ENCODE data around the gene GMCL1.
"Not testable (repeated sequence)": the region's sequence is repeated elsewhere in the genome, so short reads cannot be mapped to it uniquely, and the experiment has no call there.

The GMCL1 gene

DNA sequence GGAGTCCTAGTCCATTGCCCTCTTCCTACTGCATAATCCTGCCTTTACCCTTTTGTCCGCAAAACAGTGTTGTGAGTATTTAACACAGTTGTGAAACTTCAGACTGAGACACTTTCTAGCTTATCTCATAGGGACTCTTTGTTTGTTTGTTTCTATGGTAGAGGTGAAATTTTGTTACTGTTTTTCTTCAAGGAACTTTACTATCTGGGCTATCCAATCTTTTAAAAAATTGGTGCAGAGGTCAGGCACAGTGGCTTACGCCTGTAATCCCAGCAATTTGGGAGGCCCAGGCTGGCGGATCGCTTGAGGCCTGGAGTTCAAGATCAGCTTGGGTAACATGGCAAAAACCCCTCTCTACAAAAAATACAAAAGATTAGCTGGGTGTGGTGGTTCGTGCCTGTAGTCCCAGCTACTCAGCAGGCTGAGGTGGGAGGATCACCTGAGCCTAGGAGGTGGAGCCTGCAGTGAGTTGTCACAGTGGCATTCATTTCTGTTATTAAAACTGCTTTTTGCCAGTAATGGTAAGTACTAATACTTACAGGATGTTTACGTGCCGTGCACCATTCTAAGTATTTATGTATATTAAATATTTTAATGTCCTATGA, 18.8 kb downstream of the GMCL1 start:
- DNase-seq = no peak

DNA sequence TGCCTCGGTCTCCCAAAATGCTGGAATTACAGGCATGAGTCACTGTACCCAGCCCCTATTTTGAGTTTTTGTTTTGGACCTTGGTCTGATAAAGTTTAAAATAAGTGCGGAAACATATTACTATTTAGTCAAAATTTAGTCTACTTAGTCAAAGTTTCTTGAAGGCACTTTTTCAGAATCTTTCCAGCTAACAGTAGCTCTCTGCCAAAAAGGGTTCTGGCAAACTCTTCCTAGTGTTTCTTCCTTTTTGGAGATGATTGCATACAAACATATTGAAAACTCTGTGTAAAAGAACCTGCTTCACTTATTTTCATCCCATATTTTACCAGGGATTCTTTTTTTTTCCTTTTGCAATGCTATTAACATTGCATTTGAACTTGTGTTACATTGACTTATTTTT, 28.8 kb downstream of the GMCL1 start:
- DNase-seq = no peak

DNA sequence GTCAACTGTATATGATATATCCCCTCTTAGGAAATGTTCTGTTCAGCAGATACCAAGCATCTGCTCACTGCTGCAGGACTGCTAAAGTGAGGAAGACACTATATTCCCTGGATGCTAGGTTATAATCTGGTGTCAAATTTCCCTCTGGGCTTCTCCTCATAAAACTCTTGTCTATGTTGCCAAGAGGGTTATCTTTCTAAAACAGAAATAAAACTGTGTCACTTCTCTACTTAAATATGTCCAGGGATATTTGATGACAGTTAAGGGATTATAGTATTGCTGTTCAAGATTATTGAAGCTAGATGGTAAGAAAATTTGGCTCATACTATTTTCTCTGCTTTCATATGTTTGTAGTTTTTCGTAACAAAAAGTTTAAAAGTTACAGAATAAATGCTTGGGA, 33.8 kb downstream of the GMCL1 start:
- DNase-seq = no peak

DNA sequence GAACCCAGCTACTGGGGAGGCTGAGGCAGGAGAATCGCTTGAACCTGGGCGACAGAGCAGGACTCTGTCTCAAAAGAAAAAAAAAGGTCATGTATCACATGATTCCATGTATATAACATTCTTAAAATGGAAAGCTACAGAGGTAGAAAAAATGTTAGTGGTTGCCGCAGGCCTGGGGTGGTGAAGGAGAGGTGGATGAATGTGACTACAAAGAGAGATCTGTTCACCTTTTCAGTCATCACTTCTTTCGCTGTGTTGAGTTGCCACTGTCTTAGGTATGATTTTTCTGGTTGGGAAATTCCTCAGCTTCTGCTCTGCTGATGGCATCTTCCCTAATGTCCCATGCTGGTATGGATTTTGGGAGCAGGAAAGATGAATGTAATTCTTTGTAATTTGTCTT, 59.0 kb downstream of the GMCL1 start:
- no peak for DNase-seq

DNA sequence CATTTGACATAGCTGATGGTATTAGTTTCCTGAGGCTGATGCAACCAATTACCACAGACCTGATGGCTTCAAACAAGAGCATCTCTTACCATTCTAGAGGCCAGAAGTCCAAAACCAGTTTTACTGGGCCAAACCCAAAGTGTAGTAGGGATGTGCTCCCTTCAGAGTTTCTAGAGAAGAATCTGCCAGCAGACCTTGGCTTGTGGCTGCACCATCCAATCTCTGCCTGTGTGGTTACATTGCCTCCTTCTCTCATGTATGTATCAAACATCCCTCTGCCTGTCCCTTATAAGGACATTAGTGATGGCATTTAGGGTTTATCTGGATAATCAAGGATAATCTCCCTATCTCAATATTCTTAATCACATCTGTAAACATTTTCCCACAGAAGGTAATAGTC, 59.8 kb downstream of the GMCL1 start:
- DNase-seq = no peak

DNA sequence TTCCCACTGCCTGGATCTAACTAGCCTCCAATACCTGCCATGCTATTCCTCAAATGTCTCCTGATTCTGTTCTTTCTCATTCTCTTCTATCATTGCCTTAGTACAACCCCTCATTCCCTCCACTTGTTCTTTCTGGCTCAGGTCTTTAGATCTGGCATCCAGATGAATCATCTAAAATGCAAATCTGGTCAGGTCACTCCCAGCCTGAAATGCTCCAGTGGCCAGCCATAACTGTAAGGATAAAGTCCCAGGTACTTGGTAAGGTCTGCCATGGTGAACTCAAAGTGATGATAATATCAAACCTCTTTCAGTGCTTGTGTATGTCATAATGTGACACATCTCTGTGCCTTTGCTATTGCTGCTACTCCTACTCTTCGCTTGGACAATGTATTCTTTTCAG, 61.4 kb downstream of the GMCL1 start:
- no peak for DNase-seq

DNA sequence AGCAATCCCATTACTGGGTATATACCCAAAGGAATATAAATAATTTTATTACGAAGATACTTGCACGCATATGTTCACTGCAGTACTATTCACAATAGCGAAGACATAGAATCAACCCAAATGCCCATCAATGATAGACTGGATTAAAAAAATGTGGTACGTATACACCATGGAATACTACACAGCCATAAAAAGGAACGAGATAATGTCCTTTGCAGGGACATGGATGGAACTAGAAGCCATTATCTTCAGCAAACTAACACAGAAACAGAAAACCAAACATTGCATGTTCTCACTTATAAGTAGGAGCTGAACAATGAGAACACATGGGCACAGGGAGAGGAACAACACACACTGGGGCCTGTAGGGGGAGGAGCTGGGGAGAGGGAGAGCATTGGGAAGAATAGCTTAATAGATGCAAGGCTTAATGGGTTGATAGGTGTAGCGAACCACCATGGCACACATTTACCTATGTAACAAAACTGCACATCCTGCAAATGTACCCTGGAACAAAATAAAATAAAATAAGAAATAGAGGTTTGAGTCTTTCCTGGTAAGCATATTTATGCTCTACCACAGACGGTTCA, 63.5 kb downstream of the GMCL1 start:
- not testable (repeated sequence) for DNase-seq

DNA sequence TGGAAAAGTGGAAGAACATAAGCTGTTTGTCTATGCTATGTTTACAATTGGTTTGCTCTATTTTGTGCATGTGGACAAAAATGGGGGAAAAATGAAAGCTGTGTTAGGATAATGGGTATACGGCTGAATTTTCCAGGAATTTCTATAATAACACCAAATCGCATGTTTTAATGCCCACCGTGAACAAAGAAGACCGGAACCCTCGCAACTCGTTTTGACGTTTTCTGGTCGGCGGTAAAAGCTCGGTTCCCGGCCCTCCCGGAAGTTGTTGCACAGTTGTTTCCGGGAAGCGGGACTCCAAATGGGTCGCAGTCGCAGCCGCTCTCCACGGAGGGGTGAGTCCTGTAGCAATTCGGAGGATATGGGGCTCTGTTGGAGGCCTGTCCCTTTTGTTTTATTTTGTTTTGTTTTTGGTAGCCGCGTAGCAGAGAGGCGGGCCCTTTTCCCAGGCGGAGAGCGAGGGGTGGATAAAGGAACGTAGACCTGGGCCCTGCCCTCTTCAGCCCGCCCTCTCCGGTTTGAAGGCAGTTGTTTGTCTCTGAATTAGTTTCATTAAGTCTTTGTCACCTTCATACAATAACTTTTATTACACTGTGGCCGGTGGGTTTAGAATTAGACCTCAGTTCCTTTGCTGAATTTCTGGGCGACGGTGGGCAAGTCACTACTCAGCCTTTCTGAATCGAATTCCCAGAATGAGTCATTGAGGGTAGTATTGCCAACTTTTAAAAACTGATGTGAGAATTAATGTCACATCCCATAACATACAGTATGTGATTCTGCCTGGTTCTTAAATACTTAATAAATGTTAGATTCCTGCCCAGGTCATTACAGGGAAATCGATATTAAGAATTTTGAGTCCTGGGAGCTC, 64.5 kb downstream of the GMCL1 start, which contains the start of gene SNRNP27:
Gene SNRNP27, plus strand, starts transcription at position 273 of the 868 bp plus-strand sequence. Its CDS starts 29 bp downstream, at position 302.
- peak; percentile 92 for DNase-seq

DNA sequence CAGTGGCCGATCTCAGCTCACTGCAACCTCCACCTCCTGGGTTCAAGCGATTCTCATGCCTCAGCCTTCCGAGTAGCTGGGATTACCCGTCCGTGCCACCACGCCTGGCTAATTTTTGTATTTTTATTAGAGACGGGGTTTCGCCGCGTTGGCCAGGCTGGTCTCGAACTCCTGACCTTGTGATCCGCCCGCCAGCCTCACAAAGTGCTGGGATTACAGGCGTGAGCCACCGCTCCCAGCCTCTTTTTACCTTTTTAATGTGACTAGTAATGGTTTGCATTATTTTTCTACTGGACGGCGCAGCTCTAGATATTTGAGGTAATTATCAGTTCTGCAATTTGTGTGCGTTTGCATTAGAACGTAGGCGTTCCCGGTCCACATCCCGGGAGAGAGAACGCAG, 65.3 kb downstream of the GMCL1 start:
- not testable (repeated sequence) for DNase-seq

DNA sequence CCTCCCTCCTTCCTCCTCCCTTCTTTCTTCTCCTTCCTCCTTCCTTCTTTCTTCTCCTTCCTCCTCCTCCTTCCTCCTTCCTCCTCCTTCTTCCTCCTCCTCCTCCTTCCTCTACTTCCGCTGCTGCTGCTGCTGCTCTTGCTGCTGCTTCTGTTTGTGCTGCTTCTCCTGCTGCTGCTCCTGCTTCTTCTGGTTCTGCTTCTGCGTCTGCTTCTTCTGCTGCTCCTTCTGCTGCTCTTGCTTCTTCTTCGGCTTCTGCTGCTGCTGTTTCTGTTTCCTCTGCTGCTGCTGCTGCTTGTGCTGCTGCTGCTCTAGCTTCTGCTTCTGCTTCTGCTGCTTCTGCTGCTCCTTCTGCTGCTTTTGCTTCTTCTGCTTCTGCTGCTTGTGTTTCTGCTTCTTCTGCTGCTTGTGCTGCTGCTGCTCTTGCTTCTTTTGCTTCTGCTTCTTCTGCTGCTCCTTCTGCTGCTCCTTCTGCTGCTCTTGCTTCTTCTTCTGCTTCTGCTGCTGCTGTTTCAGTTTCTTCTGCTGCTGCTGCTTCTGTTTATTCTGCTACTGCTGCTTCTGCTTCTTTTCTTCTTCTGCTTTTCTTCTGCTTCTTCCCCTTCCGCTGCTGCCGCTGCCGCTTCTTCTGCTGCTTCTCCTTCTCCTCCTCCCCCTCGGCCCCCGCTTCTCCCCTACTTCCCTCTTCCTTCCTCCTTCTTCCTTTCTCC, 72.9 kb downstream of the GMCL1 start:
- DNase-seq = no peak

DNA sequence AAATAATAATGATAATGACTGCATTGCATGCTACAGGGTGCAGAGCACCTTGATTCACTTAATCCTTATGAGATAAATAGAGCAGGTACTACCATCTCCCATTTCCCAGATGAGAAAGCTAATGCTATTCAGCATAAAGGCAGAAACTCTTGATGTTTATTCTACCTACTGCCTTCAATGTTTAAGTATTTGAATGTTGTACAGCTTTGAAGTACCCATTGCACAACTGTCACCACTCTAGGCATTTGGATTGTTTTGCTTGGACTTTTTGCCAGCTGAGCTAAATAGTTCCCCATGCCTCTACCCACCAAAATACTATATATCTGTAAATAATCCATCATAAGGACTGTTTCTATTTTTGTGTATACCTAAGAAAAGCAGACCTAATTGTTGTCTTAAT, 77.8 kb downstream of the GMCL1 start:
- no peak for DNase-seq

DNA sequence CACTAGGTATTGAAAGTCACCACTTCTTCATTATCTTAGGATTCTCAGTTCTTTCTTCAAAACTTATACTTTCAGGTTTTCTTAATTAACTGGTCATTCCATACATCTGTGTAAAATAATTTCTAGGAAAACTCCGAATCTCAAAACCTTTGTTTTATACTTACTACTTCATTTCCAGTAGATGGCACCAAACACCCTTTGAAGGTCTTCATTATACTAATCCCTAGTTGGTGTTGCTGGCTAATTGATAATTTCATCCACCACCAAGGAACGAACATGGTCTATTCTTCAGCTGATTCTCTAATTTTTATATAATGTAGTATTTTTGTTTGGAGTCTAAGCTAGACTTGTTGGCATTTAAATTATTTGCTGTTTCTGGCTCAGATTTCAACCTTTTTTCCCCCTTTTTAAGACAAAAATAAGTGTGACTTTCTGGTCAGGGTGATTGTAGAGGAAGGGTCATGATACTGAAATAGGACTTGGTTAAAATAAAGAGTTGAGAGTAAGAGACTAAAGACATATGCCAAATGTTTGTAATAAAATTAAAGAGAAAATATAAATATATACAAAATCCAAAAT, 82.6 kb downstream of the GMCL1 start:
- no peak for DNase-seq

DNA sequence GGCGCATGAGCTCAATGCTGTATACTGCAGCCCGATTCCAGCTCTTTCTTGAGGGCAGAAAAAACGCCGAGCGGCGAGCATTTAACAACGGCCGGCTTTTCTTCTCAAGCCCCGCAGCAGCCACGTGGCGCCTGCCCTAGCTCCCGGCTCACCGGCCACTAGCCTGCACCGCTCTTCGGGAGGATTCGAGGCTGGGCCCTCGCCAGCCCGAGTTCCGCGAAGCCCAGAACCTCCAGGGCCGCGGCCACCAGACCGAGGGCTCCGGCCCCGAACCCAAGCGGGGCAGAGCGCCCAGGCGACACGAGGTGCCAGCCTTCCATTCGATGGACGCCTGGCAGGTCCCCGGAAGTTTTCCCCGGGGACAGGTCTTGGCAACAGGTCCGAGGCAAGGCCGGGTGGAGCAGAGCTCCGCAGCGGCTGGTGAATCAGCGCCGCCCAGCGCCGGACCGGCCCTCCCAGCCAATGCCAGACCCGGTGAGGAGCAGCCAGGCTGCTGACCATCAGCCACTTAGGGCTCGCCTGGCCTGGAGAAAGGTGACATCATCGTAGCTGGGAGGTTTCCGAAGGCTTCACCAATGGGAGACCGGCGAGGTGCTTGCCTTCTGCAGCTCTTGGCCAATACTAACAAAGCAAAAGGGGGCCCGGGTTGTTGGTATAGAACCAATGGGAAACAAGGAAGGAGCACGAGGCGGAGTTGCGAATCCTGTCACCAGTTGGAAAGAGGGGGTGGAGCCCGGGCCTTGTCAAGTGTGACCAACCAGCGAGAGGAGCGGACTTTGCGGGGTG, 84.9 kb downstream of the GMCL1 start:
- peak; percentile 99 for DNase-seq

DNA sequence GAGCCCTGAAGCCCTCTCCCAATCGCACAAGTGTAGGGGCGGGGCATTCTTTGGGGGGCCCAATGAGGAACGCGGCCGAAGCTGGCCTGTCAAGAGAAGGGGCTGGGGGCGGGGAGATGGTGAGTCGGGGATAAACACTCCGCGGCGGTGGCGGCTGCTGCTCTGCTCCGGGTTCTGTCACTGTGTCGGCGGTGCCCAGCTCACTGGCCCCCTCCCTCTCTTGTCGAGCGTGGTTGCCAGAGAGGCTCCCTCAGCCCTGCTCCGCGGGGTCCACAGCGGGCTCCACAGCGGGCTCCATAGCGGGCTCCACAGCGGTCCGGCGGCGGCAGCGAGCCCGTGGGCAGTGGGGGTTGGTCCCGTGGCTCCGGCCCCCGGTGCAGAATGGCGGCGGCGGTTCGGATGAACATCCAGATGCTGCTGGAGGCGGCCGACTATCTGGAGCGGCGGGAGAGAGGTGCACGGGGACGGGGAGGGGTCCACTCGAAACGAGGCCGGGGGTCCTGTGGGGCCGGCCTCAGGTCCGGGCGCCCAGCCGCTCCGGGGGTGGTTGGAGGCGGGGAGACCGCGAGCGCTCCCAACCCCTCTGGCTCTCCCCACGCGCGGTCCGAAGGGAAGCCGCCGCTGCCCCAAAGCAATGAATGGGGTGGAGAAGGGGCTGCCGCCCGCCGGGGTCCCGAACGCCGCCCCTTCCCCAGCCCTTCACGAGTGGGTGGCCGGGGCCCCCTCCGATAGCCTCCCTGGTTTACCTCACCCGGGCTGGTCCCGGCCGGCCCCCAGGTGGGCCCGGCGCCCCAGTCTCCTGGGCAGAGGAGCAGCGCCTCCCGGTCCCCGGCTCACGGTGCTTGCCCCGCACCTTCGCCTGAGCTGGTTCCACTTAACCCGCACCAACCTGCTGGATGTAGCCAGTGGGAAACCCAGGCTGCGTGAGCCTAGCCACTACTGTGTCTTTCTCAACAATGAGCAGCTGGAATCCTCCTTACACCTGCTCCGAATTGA, 85.8 kb downstream of the GMCL1 start, which contains the start of gene MXD1:
Gene MXD1, plus strand, starts transcription at position 160 of the 996 bp plus-strand sequence. Its CDS starts 222 bp downstream, at position 382.
- no peak for DNase-seq

DNA sequence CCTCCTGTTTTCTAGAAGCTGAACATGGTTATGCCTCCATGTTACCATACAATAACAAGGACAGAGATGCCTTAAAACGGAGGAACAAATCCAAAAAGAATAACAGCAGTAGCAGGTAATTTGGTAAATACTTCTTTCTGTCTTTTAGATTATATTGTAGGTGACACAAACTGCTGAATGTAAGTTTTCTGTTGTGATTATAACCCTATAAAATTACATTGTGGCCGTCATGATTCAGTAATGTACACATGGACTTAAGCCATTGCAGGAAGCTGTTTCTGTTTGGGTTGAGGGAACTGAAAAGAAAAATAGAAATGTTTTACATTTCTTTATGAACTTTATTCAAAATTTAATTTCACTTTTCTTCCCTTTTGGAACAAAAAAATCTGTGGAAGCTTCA, 86.6 kb downstream of the GMCL1 start:
- no peak for DNase-seq

DNA sequence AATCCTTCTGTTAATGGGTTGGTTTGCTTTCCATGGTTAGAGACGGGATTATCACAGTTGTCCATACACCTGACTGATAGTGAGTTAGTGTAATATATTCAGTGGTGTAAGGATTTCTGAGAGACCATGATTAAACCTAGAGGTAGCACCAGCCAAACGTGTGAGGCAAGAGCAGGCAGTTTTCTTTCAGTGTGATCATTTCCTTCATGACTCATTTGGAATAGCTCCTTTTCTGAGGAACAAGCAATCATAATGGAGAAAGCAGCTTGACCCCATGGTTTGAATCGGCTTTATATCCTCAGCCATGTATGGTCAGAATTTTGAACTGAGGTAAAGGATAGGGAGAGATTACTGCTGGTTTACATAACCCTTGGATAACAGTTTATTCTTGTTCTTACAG, 88.4 kb downstream of the GMCL1 start:
- DNase-seq = no peak

DNA sequence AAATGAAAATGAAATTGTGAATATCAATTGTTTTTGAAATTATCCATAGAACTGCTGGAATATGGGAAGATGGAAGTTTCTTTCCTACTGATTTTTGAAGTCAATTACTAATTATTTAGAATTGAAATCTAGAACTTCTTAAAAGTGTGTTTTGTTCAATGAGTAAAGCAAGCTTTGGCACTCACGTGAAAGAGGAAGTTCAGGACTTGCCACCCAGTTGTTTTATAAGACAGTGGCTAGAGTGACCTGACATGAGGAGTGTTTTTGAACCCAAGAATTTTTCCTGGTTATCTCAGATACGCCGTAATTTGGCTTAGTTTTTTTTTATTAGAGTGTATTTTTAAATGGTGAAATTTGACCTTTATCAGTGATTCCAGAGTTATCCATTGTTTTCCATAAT, 88.9 kb downstream of the GMCL1 start:
- no peak for DNase-seq

DNA sequence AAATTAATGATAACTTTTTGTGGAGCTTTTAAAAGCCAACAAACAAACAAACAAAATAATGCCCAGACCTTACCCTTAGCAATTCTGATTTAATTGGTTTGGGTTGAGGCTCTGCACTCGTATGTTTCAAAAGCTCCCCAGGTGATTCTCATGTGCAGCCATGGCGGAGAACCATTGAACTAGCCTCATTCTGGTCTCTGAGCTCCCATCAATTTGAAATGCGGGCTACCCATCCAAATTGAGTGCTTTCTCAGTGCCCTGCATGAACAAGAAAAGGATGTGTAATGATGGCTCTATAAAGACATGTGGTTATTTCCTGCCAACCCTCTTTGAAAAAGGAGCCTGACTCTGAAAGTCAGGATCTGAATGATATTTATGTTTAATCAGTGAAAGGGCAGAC, 93.7 kb downstream of the GMCL1 start:
- DNase-seq = no peak

DNA sequence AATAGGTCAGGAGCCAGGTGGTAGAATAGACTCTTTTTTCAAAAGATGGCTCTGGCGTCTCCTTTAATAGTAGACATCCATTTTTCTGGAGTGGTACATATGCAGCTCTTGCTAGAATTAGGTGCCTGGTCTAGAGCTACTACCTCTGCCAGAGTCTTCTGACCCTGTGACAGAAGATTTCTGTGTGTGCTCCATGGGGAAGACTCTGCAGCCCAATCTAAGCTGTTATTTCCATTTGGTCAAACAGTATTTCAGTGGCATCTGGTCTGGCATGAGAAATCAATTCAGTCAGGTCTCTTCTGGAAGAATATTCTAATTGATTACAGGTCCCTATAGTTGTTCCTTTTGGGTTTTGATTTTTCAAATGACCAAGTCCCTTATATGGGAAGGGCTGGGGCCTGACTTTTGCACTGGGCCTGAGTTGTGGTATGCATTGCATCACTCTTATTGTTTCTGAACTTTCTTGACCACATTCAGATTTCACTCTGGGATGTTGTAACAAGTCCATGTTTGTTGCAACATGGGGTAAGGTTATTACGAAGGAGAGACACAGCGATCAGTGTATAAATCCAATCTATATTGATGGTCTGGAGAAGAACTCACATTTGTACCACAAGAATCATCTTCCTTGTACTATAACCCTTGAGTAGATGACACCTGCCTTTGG, 97.5 kb downstream of the GMCL1 start:
- DNase-seq = no peak
